IMR-90 (cell line): ENCODE data around the gene NUCB2. TPM values are rescaled to one million over a fixed set of nuclear protein-coding genes. Genes with fewer than 3 reads are reported as not detected.

Source experiments
- ATAC-seq: fragments of 200-7000 bp; cut with Tn5 transposase; 2 replicates; pipeline ENCODE4 v1.9.1; 2020; ENCODE audit warnings: low read depth, mild to moderate bottlenecking, moderate library complexity
- BruUV-seq: library from RNA; stranded (reverse); fragments of 400-500 nt; replicated peaks from 2 replicates; lab custom pipeline; 2021; lab: Mats Ljungman, UMichigan
- CTCF ChIA-PET: fragments of 300-600 bp; formaldehyde crosslinking; extraction: SDS; loops from one replicate; lab custom pipeline; 2021; ENCODE audit warnings: antibody characterized with exemption; lab: Yijun Ruan, JAX
- POLR2A ChIA-PET: fragments of 300-600 bp; sonication (Branson Sonifier 250); formaldehyde crosslinking; loops from one replicate; lab custom pipeline; 2022; ENCODE audit warnings: antibody characterized with exemption; ENCODE audit not compliant: unreplicated experiment; lab: Charles Lee
- DNase-seq: peaks from one replicate; pipeline ENCODE4 v3.0.0; 2013
- H2AFZ ChIP-seq: replicated peaks from 2 replicates; pipeline ENCODE3; 2013; ENCODE audit warnings: low read length, mild to moderate bottlenecking; ENCODE audit not compliant: poor library complexity
- H2AK5ac ChIP-seq: 2 replicates; pipeline ENCODE4 v1.6.1; 2013; ENCODE audit warnings: low read depth, low read length, inconsistent platforms
- H2AK9ac ChIP-seq: replicated peaks from 2 replicates; pipeline ENCODE3; 2013; ENCODE audit warnings: mild to moderate bottlenecking, low read depth, low read length, moderate library complexity; ENCODE audit not compliant: poor library complexity
- H2BK120ac ChIP-seq: 2 replicates; pipeline ENCODE4 v1.6.1; 2013; ENCODE audit warnings: low read depth, low read length, inconsistent platforms
- H2BK15ac ChIP-seq: 3 replicates; pipeline ENCODE4 v1.6.1; 2013; ENCODE audit warnings: low read depth, low read length, inconsistent platforms
- H2BK20ac ChIP-seq: 2 replicates; pipeline ENCODE4 v1.6.1; 2013; ENCODE audit warnings: low read depth, mild to moderate bottlenecking, inconsistent platforms, low read length, moderate library complexity
- H2BK5ac ChIP-seq: 2 replicates; pipeline ENCODE4 v1.6.1; 2013; ENCODE audit warnings: mild to moderate bottlenecking, low read depth, low read length, inconsistent platforms; ENCODE audit not compliant: poor library complexity, severe bottlenecking
- H3K14ac ChIP-seq: replicated peaks from 2 replicates; pipeline ENCODE4 v1.6.1; 2013; ENCODE audit warnings: low read depth, low read length, inconsistent platforms
- H3K18ac ChIP-seq: 2 replicates; pipeline ENCODE4 v1.6.1; 2013; ENCODE audit warnings: low read depth, low read length, control low read depth
- H3K23ac ChIP-seq: 2 replicates; pipeline ENCODE4 v1.6.1; 2013; ENCODE audit warnings: low read depth, low read length, inconsistent platforms
- H3K27ac ChIP-seq: 2 replicates; pipeline ENCODE4 v1.5.1; 2013; ENCODE audit warnings: mild to moderate bottlenecking, control low read depth, low read length; ENCODE audit not compliant: insufficient read depth
- H3K27me3 ChIP-seq: 2 replicates; pipeline ENCODE4 v1.6.1; 2013; ENCODE audit warnings: low read length; ENCODE audit not compliant: control insufficient read depth, insufficient read depth
- H3K36me3 ChIP-seq: 2 replicates; pipeline ENCODE4 v1.6.1; 2013; ENCODE audit warnings: low read length, mixed read lengths; ENCODE audit not compliant: control insufficient read depth, insufficient read depth
- H3K4ac ChIP-seq: 2 replicates; pipeline ENCODE4 v1.6.1; 2013; ENCODE audit warnings: low read depth, low read length, inconsistent platforms
- H3K4me1 ChIP-seq: 2 replicates; pipeline ENCODE4 v1.6.1; 2013; ENCODE audit warnings: low read length, mixed read lengths; ENCODE audit not compliant: control insufficient read depth, insufficient read depth
- H3K4me2 ChIP-seq: 2 replicates; pipeline ENCODE4 v1.6.1; 2013; ENCODE audit warnings: low read depth, mild to moderate bottlenecking, control low read depth, low read length, moderate library complexity
- H3K4me3 ChIP-seq: 2 replicates; pipeline ENCODE4 v1.5.1; 2013; ENCODE audit warnings: low read depth, mild to moderate bottlenecking, control low read depth, low read length, moderate library complexity; ENCODE audit not compliant: insufficient read depth
- H3K56ac ChIP-seq: 2 replicates; pipeline ENCODE4 v1.6.1; 2013; ENCODE audit warnings: low read length, inconsistent platforms; ENCODE audit not compliant: insufficient read depth; ENCODE audit errors: extremely low read depth
- H3K79me1 ChIP-seq, 2 experiments: 2 replicates each; pipeline ENCODE4 v1.6.1; 2013; ENCODE audit warnings: low read length in 2 of 2, inconsistent platforms in 1 of 2, low read depth in 1 of 2
- H3K9ac ChIP-seq: 2 replicates; pipeline ENCODE4 v1.6.1; 2013; ENCODE audit warnings: low read depth, low read length, control low read depth
- H3K9me1 ChIP-seq: 2 replicates; pipeline ENCODE4 v1.6.1; 2013; ENCODE audit warnings: low read length, inconsistent platforms; ENCODE audit not compliant: insufficient read depth
- H3K9me3 ChIP-seq: 2 replicates; pipeline ENCODE4 v1.6.1; 2013; ENCODE audit warnings: low read length; ENCODE audit not compliant: control insufficient read depth, insufficient read depth
- H4K20me1 ChIP-seq: 2 replicates; pipeline ENCODE4 v1.6.1; 2013; ENCODE audit warnings: low read length, inconsistent platforms; ENCODE audit not compliant: insufficient read depth
- H4K5ac ChIP-seq: 2 replicates; pipeline ENCODE4 v1.6.1; 2013; ENCODE audit warnings: mild to moderate bottlenecking, low read depth, low read length, control low read depth
- H4K8ac ChIP-seq, 2 experiments: 2 replicates each; pipeline ENCODE4 v1.6.1; 2013; ENCODE audit warnings: low read depth in 2 of 2, low read length in 2 of 2, control low read depth in 1 of 2, inconsistent platforms in 1 of 2
- H4K91ac ChIP-seq: 2 replicates; pipeline ENCODE4 v1.6.1; 2013; ENCODE audit warnings: low read depth, low read length, inconsistent platforms; ENCODE audit not compliant: insufficient read depth
- CEBPB ChIP-seq: IDR thresholded peaks from 2 replicates; pipeline ENCODE4 v1.6.1; 2012; ENCODE audit warnings: low read depth, low read length, improper control_type of control experiment
- CHD1 ChIP-seq: IDR thresholded peaks from 2 replicates; pipeline ENCODE4 v1.6.1; 2012; ENCODE audit warnings: low read depth, low read length, improper control_type of control experiment
- CTCF ChIP-seq: conservative IDR thresholded peaks from 2 replicates; pipeline ENCODE4 v1.5.1; 2012; ENCODE audit warnings: mild to moderate bottlenecking, low read depth, low read length, improper control_type of control experiment
- ELK1 ChIP-seq: fragments of 150-350 bp; IDR thresholded peaks from 2 replicates; pipeline ENCODE4 v1.6.1; 2016; ENCODE audit warnings: low read depth, mild to moderate bottlenecking, low read length, moderate library complexity, borderline replicate concordance
- FOS ChIP-seq: fragments of 150-350 bp; IDR thresholded peaks from 2 replicates; pipeline ENCODE4 v1.6.1; 2016; ENCODE audit warnings: low read depth, low read length
- MAZ ChIP-seq: IDR thresholded peaks from 2 replicates; pipeline ENCODE4 v1.6.1; 2012; ENCODE audit warnings: low read depth, mild to moderate bottlenecking, low read length, improper control_type of control experiment, moderate library complexity, borderline replicate concordance
- MXI1 ChIP-seq: IDR thresholded peaks from 2 replicates; pipeline ENCODE4 v1.6.1; 2012; ENCODE audit warnings: low read depth, mild to moderate bottlenecking, low read length, moderate library complexity, borderline replicate concordance
- NFE2L2 ChIP-seq: fragments of 150-350 bp; IDR thresholded peaks from 2 replicates; pipeline ENCODE4 v1.6.1; 2016; ENCODE audit warnings: low read depth, mild to moderate bottlenecking, low read length
- POLR2A ChIP-seq: IDR thresholded peaks from 2 replicates; pipeline ENCODE4 v1.6.1; 2012; ENCODE audit warnings: mild to moderate bottlenecking, low read depth, low read length
- RCOR1 ChIP-seq: IDR thresholded peaks from 2 replicates; pipeline ENCODE4 v1.6.1; 2012; ENCODE audit warnings: mild to moderate bottlenecking, low read length, improper control_type of control experiment; ENCODE audit not compliant: insufficient replicate concordance
- RFX5 ChIP-seq: IDR thresholded peaks from 2 replicates; pipeline ENCODE4 v1.8.0; 2012; ENCODE audit warnings: low read depth, mild to moderate bottlenecking, low read length, moderate library complexity
- SMC3 ChIP-seq: fragments of 150-350 bp; IDR thresholded peaks from 2 replicates; pipeline ENCODE4 v1.6.1; 2016; ENCODE audit warnings: low read depth, mild to moderate bottlenecking, antibody characterized with exemption, low read length, moderate library complexity
- USF2 ChIP-seq: fragments of 150-350 bp; IDR thresholded peaks from 2 replicates; pipeline ENCODE4 v1.6.1; 2017; ENCODE audit warnings: mild to moderate bottlenecking, antibody characterized with exemption, low read length, low read depth
- WGBS, 2 experiments: methylation state at CpG; one replicate each; pipeline versions ENCODE4 v1.1.5 to v1.1.7; 2013; ENCODE audit warnings: missing lambda C conversion rate in 2 of 2; ENCODE audit not compliant: insufficient read length in 1 of 2; ENCODE audit errors: extremely low coverage in 2 of 2; 5-methylcytosine and 5-hydroxymethylcytosine counted together
- dilution Hi-C: fragments of 300-500 bp; cut with HindIII; formaldehyde crosslinking; loops from one replicate; pipeline ENCODE4 v1.14.3; 2018; ENCODE audit warnings: low sequenced_read_pairs; ENCODE audit not compliant: unreplicated experiment
- in situ Hi-C: fragments of 300-500 bp; cut with MboI; formaldehyde crosslinking; loops from 3 replicates; pipeline ENCODE4 v1.14.3; 2019; ENCODE audit warnings: low sequenced_read_pairs, inconsistent platforms, mixed read lengths
- intact Hi-C: fragments of 100-400 bp; cut with micrococcal nuclease; formaldehyde crosslinking; loops from 2 replicates; pipeline ENCODE4 v1.10.0; 2022
- polyA plus RNA-seq, 3 experiments: library from polyadenylated mRNA; depleted of rRNA; stranded (reverse); fragments of >200 nt; gene quantifications; 2 replicates each; pipeline ENCODE4 v1.2.3, GENCODE V29; 2012; ENCODE audit warnings: low replicate concordance in 1 of 3
- total RNA-seq: library from RNA; depleted of rRNA; stranded (reverse); fragments of >200 nt; gene quantifications from 2 replicates; pipeline ENCODE4 v1.2.3, GENCODE V29; 2012

Gene NUCB2
- total and polyA plus RNA-seq, 2 of the 4 experiments (the other 2 are of a cell fraction) = 52.7 to 55.4 TPM

GRCh38 chr11:17368551-17368950 lies 92.0 kb downstream of the NUCB2 start:
- H2AFZ ChIP-seq = no peak overlapping the region
- BruUV-seq = no TSS peak
- intact Hi-C loops (no loop called here), in situ Hi-C loops (no loop called here), dilution Hi-C loops (no loop called here)
- H2AK9ac ChIP-seq = no peak overlapping the region
- no peak overlapping the region for H3K18ac ChIP-seq
- H3K4me1 ChIP-seq = no peaks in the 10 kb centered on the region
- H3K56ac ChIP-seq = no peak overlapping the region
- no peak overlapping the region for H4K91ac ChIP-seq
- H3K36me3 ChIP-seq = peaks cover 39% of the 10 kb centered on the region
- ChIA-PET POLR2A (no interaction called here), CTCF (interaction anchor here (0.9 kb wide), 1 partner anchor 11 kb away, joined by 3 read pairs; no protein-coding TSS in a partner anchor)
- no peak overlapping the region for H4K8ac ChIP-seq
- H4K20me1 ChIP-seq = no peaks in the 10 kb centered on the region
- no peak overlapping the region for H2BK20ac ChIP-seq
- TF ChIP-seq CEBPB (no peak), CTCF (no peak), NFE2L2 (no peak), CHD1 (no peak), SMC3 (no peak), MXI1 (no peak), USF2 (no peak), RFX5 (no peak), FOS (no peak), POLR2A (no peak), RCOR1 (no peak), ELK1 (no peak), MAZ (no peak)
- H3K9me3 ChIP-seq = peaks cover 44% of the 10 kb centered on the region
- no peak overlapping the region for H2AK5ac ChIP-seq
- H3K27ac ChIP-seq = no peak overlapping the region
- no peak overlapping the region for H3K4ac ChIP-seq
- H3K4me3 ChIP-seq = no peak overlapping the region
- H3K27me3 ChIP-seq = no peaks in the 10 kb centered on the region
- no peak overlapping the region for H4K5ac ChIP-seq
- no peak for ATAC-seq
- H3K79me1 ChIP-seq = no peaks in the 10 kb centered on the region
- no peak overlapping the region for H3K9ac ChIP-seq
- H2BK5ac ChIP-seq = no peak overlapping the region
- no peak overlapping the region for H2BK15ac ChIP-seq
- H2BK120ac ChIP-seq = no peak overlapping the region
- no peak for DNase-seq
- WGBS, 2 experiments = no CpG with 5 or more reads among the region's 3 CpGs
- no peak overlapping the region for H3K4me2 ChIP-seq
- H3K14ac ChIP-seq = no peak overlapping the region
- H3K23ac ChIP-seq = no peak overlapping the region
- no peaks in the 10 kb centered on the region for H3K9me1 ChIP-seq
